DND-41 (cell line): ENCODE data around the gene GFRAL.

Experiments used
- ATAC-seq: fragments of 200-7000 bp; cut with Tn5 transposase; 3 replicates; pipeline ENCODE4 v1.9.1; 2021; ENCODE audit warnings: low read depth; ENCODE audit not compliant: insufficient read depth
- DNase-seq: peaks from one replicate; pipeline ENCODE4 v3.0.0-alpha.2; 2020
- H2AFZ ChIP-seq: 2 replicates; pipeline ENCODE4 v1.6.0; 2012; ENCODE audit warnings: low read depth, low read length
- H3K27ac ChIP-seq: 2 replicates; pipeline ENCODE4 v1.5.1; 2012; ENCODE audit warnings: low read length, inconsistent platforms
- H3K27me3 ChIP-seq: fragments of 200-600 bp; sonication (generic); 2 replicates; pipeline ENCODE4 v1.6.0; 2012; ENCODE audit warnings: low read length, mild to moderate bottlenecking, inconsistent platforms; ENCODE audit not compliant: insufficient read depth, poor library complexity
- H3K36me3 ChIP-seq: 2 replicates; pipeline ENCODE4 v1.5.1; 2012; ENCODE audit warnings: low read length, inconsistent platforms; ENCODE audit not compliant: insufficient read depth
- H3K4me1 ChIP-seq: 2 replicates; pipeline ENCODE4 v1.5.1; 2012; ENCODE audit warnings: mild to moderate bottlenecking, low read length; ENCODE audit not compliant: insufficient read depth
- H3K4me2 ChIP-seq: 2 replicates; pipeline ENCODE4 v1.6.0; 2012; ENCODE audit warnings: mild to moderate bottlenecking, moderate library complexity, low read length, inconsistent platforms; ENCODE audit not compliant: insufficient read depth
- H3K4me3 ChIP-seq, 2 experiments: fragments of 200-600 bp in 1 of 2; shearing (Covaris generic) in 1 of 2; 2 replicates each; pipeline ENCODE4 v1.5.1; 2012 to 2016; ENCODE audit warnings: inconsistent platforms in 2 of 2, low read length in 2 of 2, mild to moderate bottlenecking in 2 of 2, low read depth in 1 of 2, moderate library complexity in 1 of 2
- H3K79me2 ChIP-seq: 2 replicates; pipeline ENCODE4 v1.6.0; 2012; ENCODE audit warnings: low read length, inconsistent platforms; ENCODE audit not compliant: insufficient read depth
- H3K9ac ChIP-seq: 2 replicates; pipeline ENCODE4 v1.6.0; 2012; ENCODE audit warnings: low read depth, mild to moderate bottlenecking, inconsistent platforms, low read length, moderate library complexity
- H3K9me3 ChIP-seq: 2 replicates; pipeline ENCODE4 v1.5.1; 2012; ENCODE audit warnings: low read length, moderate library complexity, mild to moderate bottlenecking, inconsistent platforms; ENCODE audit not compliant: insufficient read depth, severe bottlenecking
- H4K20me1 ChIP-seq: 2 replicates; pipeline ENCODE4 v1.6.0; 2012; ENCODE audit warnings: low read length; ENCODE audit not compliant: insufficient read depth
- CTCF ChIP-seq: IDR thresholded peaks from 2 replicates; pipeline ENCODE4 v1.5.1; 2012; ENCODE audit warnings: borderline replicate concordance, low read length, moderate library complexity, mild to moderate bottlenecking; ENCODE audit not compliant: poor library complexity, severe bottlenecking; ENCODE audit errors: extremely low read depth
- EZH2 ChIP-seq: IDR thresholded peaks from 3 replicates; pipeline ENCODE4 v1.6.1; 2012; ENCODE audit warnings: borderline replicate concordance, low read depth, mild to moderate bottlenecking, moderate library complexity, low read length, inconsistent platforms; ENCODE audit not compliant: severe bottlenecking

Gene GFRAL

GRCh38 chr6:55443238-55444134, 116.2 kb downstream of the GFRAL start:
- H3K4me3 ChIP-seq, result no peak overlapping the region
- ATAC-seq, result no peak

GRCh38 chr6:55445648-55446204, 118.5 kb downstream of the GFRAL start:
- Histone ChIP-seq H3K4me3 (no peak overlapping the region), H3K27ac (no peak overlapping the region), H3K9ac (no peak overlapping the region), H3K4me1 (no peaks in the 10 kb centered on the region), H3K9me3 (no peaks in the 10 kb centered on the region), H2AFZ (no peak overlapping the region), H3K36me3 (no peaks in the 10 kb centered on the region), H3K4me2 (no peak overlapping the region), H3K79me2 (no peaks in the 10 kb centered on the region), H3K27me3 (no peaks in the 10 kb centered on the region), H4K20me1 (no peaks in the 10 kb centered on the region)
- DNase-seq (no peak), ATAC-seq (no peak)
- TF ChIP-seq CTCF (peak; percentile 57), EZH2 (no peak)

More at GRCh38 chr6:55443238-55444134, 116.2 kb downstream of the GFRAL start:
- DNase-seq, result no peak
- Histone ChIP-seq H3K27ac (no peak overlapping the region), H3K4me2 (no peak overlapping the region), H3K36me3 (no peaks in the 10 kb centered on the region), H4K20me1 (no peaks in the 10 kb centered on the region), H3K79me2 (no peaks in the 10 kb centered on the region), H3K27me3 (no peaks in the 10 kb centered on the region), H2AFZ (no peak overlapping the region), H3K9ac (no peak overlapping the region), H3K4me1 (no peaks in the 10 kb centered on the region), H3K9me3 (no peaks in the 10 kb centered on the region)
- TF ChIP-seq EZH2 (no peak), CTCF (no peak)

GRCh38 chr6:55447891-55448290, 120.6 kb downstream of the GFRAL start:
- Histone ChIP-seq H3K4me3 (no peak overlapping the region), H3K4me2 (no peak overlapping the region), H3K27me3 (no peaks in the 10 kb centered on the region), H4K20me1 (no peaks in the 10 kb centered on the region), H3K4me1 (no peaks in the 10 kb centered on the region), H3K9me3 (no peaks in the 10 kb centered on the region), H2AFZ (no peak overlapping the region), H3K79me2 (no peaks in the 10 kb centered on the region), H3K9ac (no peak overlapping the region), H3K36me3 (no peaks in the 10 kb centered on the region), H3K27ac (no peak overlapping the region)
- ATAC-seq (no peak), DNase-seq (no peak)
- TF ChIP-seq CTCF, result no peak
- no peak for TF ChIP-seq EZH2
